Aorta (tissue), 5 donors: Measurements from ENCODE around the gene GSG1L. TPM values are rescaled to one million over a fixed set of nuclear protein-coding genes. Genes with fewer than 3 reads are reported as not detected.
"Not testable (repeated sequence)": the region's sequence is repeated elsewhere in the genome, so short reads cannot be mapped to it uniquely, and the experiment has no call there.

Source experiments
- ATAC-seq: fragments of 200-7000 bp; cut with Tn5 transposase; one replicate; pipeline ENCODE4 v1.9.1; 2022; ENCODE audit warnings: moderate library complexity; ENCODE audit not compliant: low FRiP score
- DNase-seq, 2 donors: peaks; one replicate each; pipeline ENCODE4 v3.0.0-alpha.2; 2020
- H3K27ac ChIP-seq, 2 donors: one replicate each; pipeline ENCODE4 v1.5.1; 2013; ENCODE audit warnings: low read length in 2 of 2, mild to moderate bottlenecking in 2 of 2, moderate library complexity in 2 of 2, control low read depth in 1 of 2, inconsistent platforms in 1 of 2, low read depth in 1 of 2
- H3K27me3 ChIP-seq, 2 donors: one replicate each; pipeline ENCODE4 v1.6.1; 2013; ENCODE audit warnings: control low read depth in 1 of 2, low read length in 1 of 2, mild to moderate bottlenecking in 1 of 2, moderate library complexity in 1 of 2; ENCODE audit not compliant: insufficient read depth in 2 of 2, control insufficient read depth in 1 of 2
- H3K36me3 ChIP-seq, 2 donors: one replicate each; pipeline ENCODE4 v1.6.1; 2013; ENCODE audit warnings: control low read depth in 1 of 2, low read length in 1 of 2, mild to moderate bottlenecking in 1 of 2; ENCODE audit not compliant: insufficient read depth in 2 of 2, control insufficient read depth in 1 of 2
- H3K4me1 ChIP-seq, 2 donors: one replicate each; pipeline ENCODE4 v1.6.1; 2013; ENCODE audit warnings: low read length in 2 of 2, control low read depth in 1 of 2, mild to moderate bottlenecking in 1 of 2, moderate library complexity in 1 of 2; ENCODE audit not compliant: insufficient read depth in 2 of 2, control insufficient read depth in 1 of 2
- H3K4me3 ChIP-seq, 2 donors: one replicate each; pipeline ENCODE4 v1.5.1; 2013; ENCODE audit warnings: low read length in 2 of 2, control low read depth in 1 of 2, mild to moderate bottlenecking in 1 of 2
- H3K9me3 ChIP-seq: one replicate; pipeline ENCODE4 v1.6.1; 2013; ENCODE audit warnings: mild to moderate bottlenecking, low read length; ENCODE audit not compliant: control insufficient read depth
- WGBS, 2 donors: extraction: QIAGEN DNeasy Blood & Tissue Kit; methylation state at CpG; one replicate each; pipeline ENCODE4 v1.1.7; 2013; 5-methylcytosine and 5-hydroxymethylcytosine counted together
- intact Hi-C, 2 donors: fragments of 100-400 bp; cut with DNase I; formaldehyde crosslinking; loops; one replicate each; pipeline versions ENCODE4 v1.14.2 to v1.15.0; 2022
- polyA plus RNA-seq, 2 donors: library from polyadenylated mRNA; stranded (reverse); fragments of 200-250 nt; gene quantifications; one replicate each; pipeline ENCODE4 v1.2.3, GENCODE V29; 2013
- total RNA-seq, 2 donors: library from RNA; stranded (reverse); fragmentation: NEBNext Ultra II Directional; extraction: Animal tissue kit (Norgen Biotek cat#: 25700); gene quantifications; one replicate each; pipeline ENCODE4 v1.2.1, GENCODE V29; 2021
- donor health status: healthy with polysubstance abuse.
- donor health status: Bipolar disorder and iron deficiency.
- donor health status: DM: no; HTN: no; CAD: no.
- donor health status: DM: no; HTN: no; CAD: no.
- donor health status: DM: yes; HTN: yes; CAD: no.

Gene GSG1L
- total and polyA plus RNA-seq, 4 donors = 1.6 to 22.2 (median 7.2) TPM

DNA sequence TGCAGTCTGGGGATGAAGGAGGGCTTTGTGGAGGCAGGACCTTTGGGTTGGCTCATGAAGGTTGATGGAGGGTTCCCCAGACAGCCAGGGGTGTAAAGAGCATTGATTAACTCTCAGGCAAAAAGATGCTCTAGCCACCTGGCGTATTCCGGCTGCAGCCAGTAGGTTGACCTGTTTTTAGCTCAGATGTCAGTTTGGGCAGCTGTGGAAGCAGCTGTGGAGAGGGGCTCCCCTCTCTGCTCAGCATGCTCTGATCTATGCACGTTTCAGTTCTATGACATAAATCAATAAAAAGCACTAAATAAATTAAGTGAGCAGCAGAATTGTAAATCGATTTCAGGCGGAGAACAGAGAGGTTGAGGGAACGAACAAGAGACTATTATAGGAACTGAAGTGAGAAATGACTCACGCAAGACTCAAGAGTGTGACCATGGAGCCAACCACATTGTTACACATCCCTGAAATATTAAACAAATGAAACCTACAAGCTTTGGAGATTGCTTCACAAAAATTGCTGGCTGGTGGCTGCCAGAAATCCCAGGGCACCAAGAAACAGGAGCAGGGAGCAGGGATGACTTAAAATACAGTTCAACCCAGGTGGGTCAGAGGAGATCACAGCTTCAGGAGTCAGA, 111.9 kb downstream of the GSG1L start:
- H3K27ac ChIP-seq = no peak overlapping the region
- no peaks in the 10 kb centered on the region for H3K9me3 ChIP-seq
- no peak overlapping the region for H3K4me3 ChIP-seq
- H3K4me1 ChIP-seq = peaks cover 0 to 4% of the 10 kb centered on the region in 2 donors
- no peaks in the 10 kb centered on the region for H3K36me3 ChIP-seq
- intact Hi-C loops = no loop called here
- peak in 1 of 2 donors; percentile 30 for DNase-seq
- 37 to 38% methylated on average over 7 of the region's 7 CpGs for WGBS, 2 donors
- no peak for ATAC-seq
- H3K27me3 ChIP-seq = no peaks in the 10 kb centered on the region

DNA sequence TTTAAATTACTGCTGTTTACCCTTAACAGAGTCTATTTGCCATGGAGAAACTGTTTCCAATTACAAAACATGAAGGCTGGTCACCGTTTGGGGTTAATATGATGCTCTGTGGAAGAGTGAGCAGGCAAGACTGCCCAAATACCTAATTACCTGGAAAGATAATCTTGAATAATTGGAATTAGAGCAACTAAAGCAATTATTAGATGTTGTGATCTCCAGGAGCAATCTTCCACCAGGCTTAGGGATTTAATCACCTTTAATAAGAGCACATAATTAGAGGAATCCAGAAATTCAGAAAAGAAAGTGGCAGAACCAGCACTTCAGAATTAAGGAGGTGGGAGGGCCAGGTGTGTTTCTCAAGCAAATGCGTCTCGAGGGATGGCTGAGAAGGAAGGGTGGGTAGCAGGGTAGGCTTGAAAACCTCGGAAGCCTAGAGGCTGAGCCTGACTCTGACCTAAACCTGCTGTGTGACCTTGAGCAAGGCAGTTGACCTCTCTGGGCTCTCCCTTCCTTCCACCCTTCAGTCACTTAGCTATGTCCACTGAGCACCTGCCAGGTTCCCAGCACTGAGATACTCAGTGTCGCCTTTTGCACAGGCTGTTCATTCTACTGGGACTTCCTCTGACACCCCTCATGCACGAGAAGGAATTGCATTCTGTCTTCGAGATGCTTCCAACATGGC, 113.2 kb downstream of the GSG1L start:
- WGBS, 2 donors = 89% methylated on average over 7 of the region's 7 CpGs
- H3K36me3 ChIP-seq = no peaks in the 10 kb centered on the region
- H3K9me3 ChIP-seq = no peaks in the 10 kb centered on the region
- ATAC-seq = no peak
- H3K4me3 ChIP-seq = no peak overlapping the region
- intact Hi-C loops = no loop called here
- H3K27me3 ChIP-seq = no peaks in the 10 kb centered on the region
- H3K27ac ChIP-seq = no peak overlapping the region
- peaks cover 0 to 4% of the 10 kb centered on the region in 2 donors for H3K4me1 ChIP-seq
- DNase-seq = peak in 1 of 2 donors; percentile 21

DNA sequence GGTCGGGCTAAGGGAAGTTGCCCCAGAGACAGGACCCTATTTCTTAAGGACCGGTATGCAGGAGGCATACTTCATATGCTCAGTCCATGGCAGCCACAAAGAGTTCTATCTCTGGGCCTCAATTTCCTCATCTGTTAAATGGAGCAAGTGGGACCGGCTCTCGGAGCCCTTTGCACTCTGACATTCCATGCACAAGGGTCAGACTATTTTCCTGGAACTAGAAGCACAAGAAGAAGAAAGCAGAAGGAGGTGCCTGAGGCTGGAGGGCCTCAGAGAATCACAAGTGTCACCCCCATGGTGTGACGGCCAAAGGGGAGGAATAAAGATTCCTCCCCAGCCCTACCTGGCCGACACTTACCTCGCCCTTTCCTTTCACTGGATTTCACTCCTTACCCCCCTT, 115.8 kb downstream of the GSG1L start:
- intact Hi-C loops = loop anchor here in 1 of 2 donors (10.0 kb wide), 1 partner anchor 63 kb away; no protein-coding TSS in a partner anchor
- peaks cover 0 to 4% of the 10 kb centered on the region in 2 donors for H3K4me1 ChIP-seq
- no peaks in the 10 kb centered on the region for H3K27me3 ChIP-seq
- DNase-seq (peak in 1 of 2 donors; percentile 15), ATAC-seq (no peak)
- H3K4me3 ChIP-seq = no peak overlapping the region
- no peak overlapping the region for H3K27ac ChIP-seq
- 86 to 88% methylated on average over 7 of the region's 7 CpGs for WGBS, 2 donors
- no peaks in the 10 kb centered on the region for H3K36me3 ChIP-seq
- H3K9me3 ChIP-seq = no peaks in the 10 kb centered on the region

DNA sequence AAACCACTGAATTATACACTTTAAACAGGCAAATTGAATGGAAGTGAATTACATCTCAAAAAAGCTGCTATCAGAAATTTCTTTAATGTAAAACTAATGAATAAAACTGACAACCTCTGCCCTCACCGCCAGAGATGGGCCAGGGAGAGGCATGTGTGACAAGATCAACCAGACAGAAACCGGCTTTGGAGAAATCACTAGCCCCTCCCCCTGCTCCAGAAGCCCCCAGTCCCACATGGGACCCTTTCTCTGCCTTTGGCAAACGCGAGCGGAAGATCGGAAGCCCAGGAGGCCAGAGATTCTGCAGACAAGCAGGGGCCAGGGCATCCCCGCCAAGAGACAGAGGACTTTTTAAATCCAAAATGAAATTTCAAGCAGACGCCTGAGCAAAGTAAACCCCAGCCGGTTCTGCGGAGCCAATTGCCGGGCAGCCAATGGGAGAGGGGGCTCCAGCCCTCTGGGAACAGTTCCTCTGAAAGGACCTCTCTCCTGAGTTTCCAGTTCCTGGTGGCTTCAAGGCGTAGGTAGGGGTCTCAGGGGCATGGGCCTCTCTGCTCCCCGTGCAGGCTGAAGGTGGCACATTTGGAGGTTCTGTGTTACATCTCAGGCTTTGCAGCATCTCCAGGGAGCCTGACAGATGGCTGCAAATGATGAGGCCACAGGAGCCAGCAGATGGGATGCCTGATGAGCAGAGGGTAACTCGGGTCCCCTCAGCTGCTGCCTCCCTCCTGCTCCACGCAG, 118.1 kb downstream of the GSG1L start:
- DNase-seq (peak in 1 of 2 donors; percentile 57), ATAC-seq (no peak)
- Histone ChIP-seq H3K36me3 (no peaks in the 10 kb centered on the region), H3K27ac (no peak overlapping the region), H3K4me1 (no peaks in the 10 kb centered on the region), H3K27me3 (no peaks in the 10 kb centered on the region), H3K4me3 (no peak overlapping the region), H3K9me3 (no peaks in the 10 kb centered on the region)
- intact Hi-C loops = loop anchor here in 1 of 2 donors (10.0 kb wide), 1 partner anchor 61 kb away; no protein-coding TSS in a partner anchor
- 61 to 62% methylated on average over 15 of the region's 15 CpGs for WGBS, 2 donors

DNA sequence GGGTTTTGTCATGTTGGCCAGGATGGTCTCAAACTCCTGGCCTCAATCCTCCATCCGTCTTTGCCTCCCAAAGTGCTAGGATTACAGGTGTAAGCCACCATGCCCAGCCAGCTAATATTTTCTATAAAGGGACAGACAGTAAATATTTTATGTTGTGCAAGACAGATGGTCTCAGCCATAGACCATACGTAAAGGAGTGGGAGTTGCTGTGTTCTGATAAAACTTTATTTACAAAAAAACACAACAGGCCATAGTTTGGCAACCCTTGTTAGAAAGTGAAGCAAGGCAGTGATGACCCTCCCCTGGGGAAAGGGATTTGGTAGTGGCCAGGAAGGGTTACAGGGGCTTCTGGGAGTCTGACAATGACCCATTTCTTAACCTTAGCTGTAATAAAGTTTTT, 119.7 kb downstream of the GSG1L start:
- Histone ChIP-seq H3K9me3 (no peaks in the 10 kb centered on the region), H3K4me3 (no peak overlapping the region), H3K4me1 (no peaks in the 10 kb centered on the region), H3K27me3 (no peaks in the 10 kb centered on the region), H3K36me3 (no peaks in the 10 kb centered on the region), H3K27ac (no peak overlapping the region)
- DNase-seq (peak in 1 of 2 donors; percentile 1), ATAC-seq (no peak)
- WGBS, 2 donors = 88 to 96% methylated on average over 2 of the region's 2 CpGs
- intact Hi-C loops = loop anchor here in 1 of 2 donors (10.0 kb wide), 1 partner anchor 59 kb away; no protein-coding TSS in a partner anchor

DNA sequence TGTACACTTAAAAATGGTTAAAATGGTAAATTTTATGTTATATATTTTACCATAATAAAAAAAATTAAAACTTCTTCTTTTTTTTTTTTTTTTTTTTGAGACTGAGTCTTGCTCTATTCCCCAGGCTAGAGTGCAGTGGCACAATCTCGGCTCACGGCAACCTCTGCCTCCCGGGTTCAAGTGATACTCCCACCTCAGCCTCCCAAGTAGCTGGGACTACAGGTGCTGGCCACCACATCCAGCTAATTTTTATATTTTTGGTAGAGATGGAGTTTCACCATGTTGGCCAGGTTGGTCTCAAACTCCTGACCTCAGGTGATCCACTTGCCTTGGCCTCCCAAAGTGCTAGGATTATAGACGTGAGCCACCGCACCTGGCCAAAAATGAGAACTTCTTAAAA, 121.4 kb downstream of the GSG1L start:
- H3K36me3 ChIP-seq, H3K9me3 ChIP-seq, H3K4me3 ChIP-seq, H3K27ac ChIP-seq, H3K27me3 ChIP-seq, H3K4me1 ChIP-seq, ATAC-seq: not testable (repeated sequence)
- intact Hi-C loops = loop anchor here in 1 of 2 donors (10.0 kb wide), 1 partner anchor 57 kb away; no protein-coding TSS in a partner anchor
- DNase-seq = peak in 1 of 2 donors; percentile 20
- 93% methylated on average over 5 of the region's 5 CpGs for WGBS, 2 donors

DNA sequence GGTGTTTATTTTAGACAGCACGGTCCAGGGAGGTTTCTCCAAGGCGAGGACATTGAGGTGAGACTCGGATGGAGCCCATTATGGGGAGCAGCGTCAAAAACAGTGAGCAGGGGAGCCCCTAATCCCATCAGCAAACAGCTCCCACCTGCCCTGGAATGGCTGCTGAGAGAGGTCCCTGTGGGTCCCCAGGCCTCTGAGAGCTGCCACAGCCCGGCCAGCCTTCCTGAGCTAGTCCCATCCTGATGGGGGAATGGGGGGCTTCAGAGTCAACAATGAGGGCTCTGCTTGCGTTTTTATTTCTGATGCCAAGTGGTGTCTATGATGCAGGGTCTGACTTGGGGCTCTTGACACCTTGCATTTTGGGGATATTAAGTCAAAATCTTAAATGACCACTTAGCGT, 128.4 kb downstream of the GSG1L start:
- ATAC-seq (no peak), DNase-seq (peak in 1 of 2 donors; percentile 61)
- no peaks in the 10 kb centered on the region for H3K4me1 ChIP-seq
- intact Hi-C loops = no loop called here
- WGBS, 2 donors = 80 to 86% methylated on average over 7 of the region's 7 CpGs
- no peaks in the 10 kb centered on the region for H3K36me3 ChIP-seq
- no peak overlapping the region for H3K4me3 ChIP-seq
- H3K27me3 ChIP-seq = no peaks in the 10 kb centered on the region
- no peak overlapping the region for H3K27ac ChIP-seq
- H3K9me3 ChIP-seq = no peaks in the 10 kb centered on the region

DNA sequence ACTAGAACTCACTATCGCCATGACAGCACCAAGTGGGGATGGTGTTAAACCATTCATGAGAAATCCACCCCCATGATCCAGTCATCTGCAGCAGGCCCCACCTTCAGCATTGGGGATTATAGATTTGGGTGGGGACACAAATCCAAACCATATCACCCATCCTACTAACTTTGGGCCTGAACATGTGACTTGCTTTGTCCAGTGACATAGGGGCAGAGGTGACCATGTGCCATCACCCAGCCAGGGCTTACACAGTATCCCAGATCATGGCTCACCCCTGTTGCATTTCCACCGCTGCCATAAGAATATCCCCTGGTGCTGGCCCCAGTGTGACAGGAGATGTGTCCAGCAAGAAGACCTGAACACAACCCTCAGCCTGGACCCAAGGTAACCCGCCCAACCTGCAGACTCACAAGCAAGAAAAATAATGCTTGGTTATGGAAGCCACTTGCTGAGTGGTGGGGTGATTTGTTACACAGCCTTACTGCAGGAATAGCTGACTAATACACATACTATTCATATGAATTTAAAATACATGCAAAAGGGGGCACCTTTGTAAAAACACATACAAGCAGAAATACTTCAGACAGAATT, 130.9 kb downstream of the GSG1L start:
- H3K4me1 ChIP-seq = no peaks in the 10 kb centered on the region
- H3K27me3 ChIP-seq = no peaks in the 10 kb centered on the region
- peak in 1 of 2 donors; percentile 20 for DNase-seq
- H3K36me3 ChIP-seq = no peaks in the 10 kb centered on the region
- H3K4me3 ChIP-seq = no peak overlapping the region
- no peak for ATAC-seq
- no peak overlapping the region for H3K27ac ChIP-seq
- no peaks in the 10 kb centered on the region for H3K9me3 ChIP-seq
- intact Hi-C loops = no loop called here
- 78 to 80% methylated on average over 3 of the region's 3 CpGs for WGBS, 2 donors
